Activated CD4-positive, alpha-beta T cell treated with anti-CD3 and anti-CD28 coated beads, Interleukin-2, amount 10 ng/mL, durations not matched to agents 24 days and 14 days (primary cell): ENCODE data around the gene B3GAT2. TPM values are rescaled to one million over a fixed set of nuclear protein-coding genes. Genes with fewer than 3 reads are reported as not detected.

ENCODE experiments used
- DNase-seq: peaks from one replicate; pipeline ENCODE4 v3.0.0; 2022
- H3K27ac Mint-ChIP-seq: one replicate; pipeline ENCODE4 v1.8.0; 2022; ENCODE audit warnings: mild to moderate bottlenecking, mixed read lengths
- H3K27me3 Mint-ChIP-seq: one replicate; pipeline ENCODE4 v1.8.0; 2022; ENCODE audit warnings: mixed read lengths
- H3K36me3 Mint-ChIP-seq: one replicate; pipeline ENCODE4 v1.8.0; 2022; ENCODE audit warnings: low read depth, mild to moderate bottlenecking, mixed read lengths
- H3K4me1 Mint-ChIP-seq: one replicate; pipeline ENCODE4 v1.8.0; 2021; ENCODE audit warnings: mixed read lengths
- H3K4me3 Mint-ChIP-seq: one replicate; pipeline ENCODE4 v1.8.0; 2022; ENCODE audit warnings: mild to moderate bottlenecking, moderate library complexity, mixed read lengths
- H3K9me3 Mint-ChIP-seq: one replicate; pipeline ENCODE4 v1.8.0; 2021; ENCODE audit warnings: mixed read lengths
- intact Hi-C: fragments of 100-400 bp; cut with micrococcal nuclease; formaldehyde crosslinking; loops from one replicate; pipeline ENCODE4 v1.15.1; 2023
- total RNA-seq: library from RNA; stranded (reverse); gene quantifications from 2 replicates; pipeline ENCODE4 v1.2.3, GENCODE V29; 2022

B3GAT2 gene, protein sequence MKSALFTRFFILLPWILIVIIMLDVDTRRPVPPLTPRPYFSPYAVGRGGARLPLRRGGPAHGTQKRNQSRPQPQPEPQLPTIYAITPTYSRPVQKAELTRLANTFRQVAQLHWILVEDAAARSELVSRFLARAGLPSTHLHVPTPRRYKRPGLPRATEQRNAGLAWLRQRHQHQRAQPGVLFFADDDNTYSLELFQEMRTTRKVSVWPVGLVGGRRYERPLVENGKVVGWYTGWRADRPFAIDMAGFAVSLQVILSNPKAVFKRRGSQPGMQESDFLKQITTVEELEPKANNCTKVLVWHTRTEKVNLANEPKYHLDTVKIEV
- 0.05 TPM in 1 of 2 replicates, not detected in the other for total RNA-seq

DNA sequence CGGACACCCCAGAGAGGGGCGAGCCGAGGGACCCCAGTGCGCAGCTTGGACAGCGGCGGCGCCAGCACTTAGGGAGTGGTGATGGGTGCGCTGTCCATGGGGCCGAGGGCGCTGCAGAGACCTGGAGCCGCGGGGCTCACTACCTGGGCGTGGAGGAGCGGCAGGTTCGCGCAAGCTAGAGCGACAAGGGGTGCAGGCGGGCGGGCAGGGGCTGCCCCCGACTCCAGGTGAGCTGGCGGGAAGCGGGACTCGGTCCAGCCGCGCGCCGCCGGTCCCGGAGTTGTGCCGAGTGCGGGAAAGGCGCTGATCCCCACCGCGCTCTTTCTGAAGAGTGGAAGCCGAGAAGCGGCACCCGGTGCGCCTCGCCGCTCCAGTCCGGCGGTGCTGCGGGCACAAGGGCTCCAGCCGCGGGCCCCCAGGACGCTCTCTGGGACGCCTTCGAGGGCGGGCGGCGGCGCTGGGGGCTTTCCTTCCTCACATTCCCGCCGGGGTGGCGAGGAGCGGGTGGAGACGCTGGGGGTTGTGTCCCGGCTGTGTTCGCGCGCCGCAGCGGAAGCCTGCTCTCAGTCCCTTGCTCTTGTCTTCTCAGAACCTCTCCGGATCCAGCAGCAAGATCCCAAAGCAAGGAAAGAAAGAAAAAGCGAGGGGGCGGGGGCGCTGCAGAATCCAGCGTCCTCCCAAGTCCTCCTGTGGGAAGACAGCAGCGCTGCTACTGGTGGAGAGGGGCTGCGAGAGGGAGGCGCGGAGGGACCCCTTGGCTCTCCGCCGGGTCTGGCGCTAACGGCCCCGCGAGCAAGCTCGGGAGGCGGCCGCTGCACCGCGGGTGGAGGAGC, at the start of gene B3GAT2:
Gene B3GAT2, minus strand, starts transcription at position 610 of the 833 bp plus-strand sequence. CDS start 631 bp downstream, outside the sequence.
- Mint-ChIP-seq H3K9me3 (no peaks in the 10 kb centered on the region), H3K4me1 (peaks cover 8% of the 10 kb centered on the region), H3K36me3 (no peaks in the 10 kb centered on the region), H3K4me3 (peak within 1 kb of the TSS; percentile 85), H3K27ac (no peak within 1 kb of the TSS), H3K27me3 (peaks cover 75% of the 10 kb centered on the region)
- intact Hi-C loops: loop anchor here (1.0 to 10.0 kb wide), 4 partner anchors 74 to 652 kb away; partner anchors contain the start of gene COL9A1
- DNase-seq: peak; percentile 62

DNA sequence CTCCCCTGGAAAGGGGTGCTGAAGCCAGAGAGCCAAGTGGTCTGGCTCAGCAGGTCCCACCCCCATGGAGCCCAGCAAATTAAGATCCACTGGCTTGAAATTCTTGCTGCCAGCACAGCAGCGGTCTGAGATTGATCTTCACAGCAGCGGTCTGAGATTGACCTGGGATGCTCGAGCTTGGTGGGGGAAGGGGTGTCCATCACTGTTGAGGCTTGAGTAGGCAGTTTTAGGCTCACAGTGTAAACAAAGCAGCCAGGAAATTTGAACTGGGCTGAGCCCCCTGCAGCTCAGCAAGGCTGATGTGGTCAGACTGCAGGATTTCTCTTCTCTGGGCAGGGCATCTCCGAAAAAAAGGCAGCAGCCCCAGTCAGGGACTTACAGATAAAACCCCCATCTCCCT, 41.3 kb upstream of the B3GAT2 start:
- H3K36me3 Mint-ChIP-seq: no peaks in the 10 kb centered on the region

DNA sequence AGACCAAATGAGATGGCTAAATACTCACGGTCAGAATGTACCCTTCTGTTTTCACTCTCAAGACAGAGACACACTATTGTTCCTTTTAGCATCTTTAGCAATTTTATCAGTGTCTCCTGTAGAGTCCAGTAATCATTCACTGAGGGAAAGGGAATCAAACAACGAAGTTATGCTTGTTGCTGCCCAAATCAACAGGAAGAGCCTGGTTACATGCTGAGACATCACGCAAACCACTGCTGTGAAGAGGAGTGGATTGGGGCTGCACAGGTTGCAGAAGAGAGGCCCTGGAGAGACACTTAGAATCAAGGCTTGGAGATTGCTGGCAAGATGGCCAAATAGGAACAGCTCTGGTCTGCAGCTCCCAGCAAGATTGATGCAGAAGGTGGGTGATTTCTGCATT, 40.5 kb upstream of the B3GAT2 start:
- Mint-ChIP-seq H3K27ac (no peak overlapping the region), H3K4me1 (no peaks in the 10 kb centered on the region), H3K4me3 (no peak overlapping the region), H3K9me3 (no peaks in the 10 kb centered on the region), H3K36me3 (no peaks in the 10 kb centered on the region), H3K27me3 (peaks cover 13% of the 10 kb centered on the region)
- no peak for DNase-seq
- intact Hi-C loops: no loop called here

More for the DNA sequence above, 41.3 kb upstream of the B3GAT2 start:
- Mint-ChIP-seq H3K4me1 (no peaks in the 10 kb centered on the region), H3K4me3 (no peak overlapping the region), H3K9me3 (no peaks in the 10 kb centered on the region), H3K27me3 (peaks cover 13% of the 10 kb centered on the region), H3K27ac (no peak overlapping the region)
- intact Hi-C loops: no loop called here
- no peak for DNase-seq

DNA sequence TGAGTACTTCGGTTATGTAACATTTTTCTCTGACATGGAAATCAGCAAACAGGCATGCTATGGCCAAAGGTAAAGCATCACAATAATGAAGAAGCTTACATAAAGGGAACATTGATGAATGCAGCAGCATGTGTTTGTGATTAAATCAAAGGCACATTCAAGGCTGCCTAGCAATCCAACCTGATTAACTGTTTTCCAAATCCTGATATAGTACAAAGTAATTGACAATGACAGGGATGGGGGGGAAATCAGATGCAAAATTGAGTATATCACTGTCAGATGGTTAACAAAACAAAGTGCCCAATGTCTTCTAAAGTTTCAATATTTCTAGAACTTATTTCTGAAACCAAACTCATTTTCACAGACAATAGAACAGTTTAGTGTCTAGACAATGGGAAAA, 39.2 kb upstream of the B3GAT2 start:
- Mint-ChIP-seq H3K27ac (no peak overlapping the region), H3K36me3 (no peaks in the 10 kb centered on the region), H3K9me3 (no peaks in the 10 kb centered on the region), H3K27me3 (peaks cover 13% of the 10 kb centered on the region), H3K4me3 (no peak overlapping the region), H3K4me1 (no peaks in the 10 kb centered on the region)
- DNase-seq: no peak
- intact Hi-C loops: no loop called here

DNA sequence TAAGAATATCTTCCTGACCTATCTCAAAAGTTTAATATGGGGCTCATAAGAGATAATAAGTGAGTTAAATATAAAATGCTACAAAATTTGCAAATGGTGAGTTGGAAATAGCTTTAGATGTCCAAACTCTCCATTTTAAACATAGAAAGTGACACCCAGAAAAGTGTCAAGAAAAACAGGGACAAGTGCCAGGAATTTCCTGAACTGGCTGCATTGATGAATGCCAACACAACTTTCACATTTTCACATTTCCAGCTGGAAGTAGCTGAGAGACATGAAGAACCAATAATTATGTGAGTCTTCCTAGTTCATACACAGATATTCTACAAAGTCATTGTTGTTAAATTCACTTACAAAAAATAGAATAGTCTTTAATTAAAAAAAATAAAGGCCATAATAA, 38.6 kb upstream of the B3GAT2 start:
- Mint-ChIP-seq H3K36me3 (no peaks in the 10 kb centered on the region), H3K4me1 (no peaks in the 10 kb centered on the region), H3K27ac (no peak overlapping the region), H3K27me3 (peaks cover 13% of the 10 kb centered on the region), H3K4me3 (no peak overlapping the region), H3K9me3 (no peaks in the 10 kb centered on the region)
- DNase-seq: no peak
- intact Hi-C loops: no loop called here

DNA sequence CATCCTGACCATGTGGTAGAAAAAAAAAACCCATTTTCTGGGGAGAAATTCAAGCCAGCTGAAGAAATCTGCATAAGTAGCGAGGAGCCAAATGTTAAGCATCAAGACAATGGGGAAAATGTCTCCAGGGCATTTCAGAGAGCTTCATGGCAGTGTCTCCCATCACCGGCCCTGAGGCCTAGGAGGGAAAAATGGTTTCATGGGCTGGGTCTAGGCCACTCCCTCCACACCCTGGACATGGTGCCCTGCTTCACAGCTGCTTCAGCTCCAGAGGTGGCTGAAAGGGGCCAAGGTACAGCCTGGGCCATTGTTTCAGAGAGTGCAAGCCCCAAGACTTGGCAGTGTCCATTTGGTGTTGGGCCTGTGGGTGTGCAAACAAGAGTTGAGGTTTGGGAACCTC, 34.4 kb upstream of the B3GAT2 start:
- Mint-ChIP-seq H3K4me3 (no peak overlapping the region), H3K4me1 (no peaks in the 10 kb centered on the region), H3K27me3 (peaks cover 13% of the 10 kb centered on the region), H3K36me3 (no peaks in the 10 kb centered on the region), H3K27ac (no peak overlapping the region), H3K9me3 (no peaks in the 10 kb centered on the region)
- DNase-seq: no peak
- intact Hi-C loops: no loop called here

DNA sequence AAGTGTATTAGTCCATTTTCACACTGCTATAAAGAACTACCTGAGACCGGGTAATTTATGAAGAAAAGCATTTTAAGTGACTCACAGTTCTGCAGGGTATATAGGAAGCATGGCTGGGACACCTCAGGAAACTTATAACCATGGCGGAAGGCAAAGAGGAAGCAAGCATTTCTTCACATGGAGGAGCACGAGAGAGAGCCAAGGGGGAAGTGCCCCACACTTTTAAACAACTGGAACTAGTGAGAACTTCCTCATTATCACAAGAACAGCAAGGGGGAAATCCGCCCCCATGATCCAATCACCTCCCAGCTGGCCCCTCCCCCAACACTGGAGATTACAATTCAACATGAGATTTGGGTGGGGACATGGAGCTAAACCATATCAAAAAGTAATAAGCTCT, 28.3 kb upstream of the B3GAT2 start:
- Mint-ChIP-seq H3K4me1 (no peaks in the 10 kb centered on the region), H3K36me3 (no peaks in the 10 kb centered on the region), H3K9me3 (no peaks in the 10 kb centered on the region), H3K27ac (no peak overlapping the region), H3K4me3 (no peak overlapping the region), H3K27me3 (peaks cover 1% of the 10 kb centered on the region)
- intact Hi-C loops: no loop called here
- DNase-seq: no peak

DNA sequence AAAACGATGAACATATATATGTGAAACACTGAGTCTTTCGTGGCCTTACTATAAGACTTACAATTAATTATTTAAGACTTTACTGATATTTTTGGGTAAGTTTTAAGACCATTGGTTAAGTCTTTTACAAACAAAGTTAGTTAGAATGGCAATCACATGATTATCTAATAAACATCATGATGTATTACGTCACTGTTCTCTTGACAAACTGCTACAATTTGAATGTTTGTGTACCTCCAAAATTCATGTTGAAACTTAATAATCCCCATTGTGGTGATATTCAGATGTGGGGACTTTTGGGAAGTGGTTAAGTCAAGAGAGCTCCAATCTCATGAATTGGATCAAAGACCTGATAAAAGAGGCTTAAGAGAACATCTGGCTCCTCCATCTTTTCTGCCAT, 25.9 kb upstream of the B3GAT2 start:
- no peaks in the 10 kb centered on the region for H3K9me3 Mint-ChIP-seq
- intact Hi-C loops: no loop called here
- H3K4me3 Mint-ChIP-seq: no peak overlapping the region
- H3K27ac Mint-ChIP-seq: no peak overlapping the region
- no peaks in the 10 kb centered on the region for H3K36me3 Mint-ChIP-seq
- H3K4me1 Mint-ChIP-seq: no peaks in the 10 kb centered on the region
- H3K27me3 Mint-ChIP-seq: peaks cover 1% of the 10 kb centered on the region
- no peak for DNase-seq

DNA sequence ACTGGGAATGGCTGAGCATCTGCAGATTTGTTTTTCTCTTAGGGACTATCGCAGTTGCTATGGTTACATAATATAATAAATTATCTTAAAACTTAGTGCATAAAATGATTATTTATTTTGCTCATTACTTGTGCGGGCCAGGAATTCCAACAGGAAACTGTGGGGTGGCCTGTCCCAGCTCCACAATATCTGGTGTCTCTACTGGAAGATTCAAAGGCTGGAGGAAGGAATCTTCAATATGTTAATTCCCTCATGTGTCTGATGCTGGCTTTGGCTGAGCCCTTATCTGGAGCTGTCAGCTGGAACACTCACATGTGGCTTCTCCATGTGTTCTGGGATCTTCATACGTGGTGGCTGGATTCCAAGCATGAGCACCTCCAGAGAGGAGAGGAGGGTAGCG, 23.9 kb upstream of the B3GAT2 start:
- DNase-seq: no peak
- Mint-ChIP-seq H3K36me3 (no peaks in the 10 kb centered on the region), H3K4me1 (no peaks in the 10 kb centered on the region), H3K9me3 (no peaks in the 10 kb centered on the region), H3K27me3 (peaks cover 6% of the 10 kb centered on the region), H3K4me3 (no peak overlapping the region), H3K27ac (no peak overlapping the region)
- intact Hi-C loops: no loop called here

DNA sequence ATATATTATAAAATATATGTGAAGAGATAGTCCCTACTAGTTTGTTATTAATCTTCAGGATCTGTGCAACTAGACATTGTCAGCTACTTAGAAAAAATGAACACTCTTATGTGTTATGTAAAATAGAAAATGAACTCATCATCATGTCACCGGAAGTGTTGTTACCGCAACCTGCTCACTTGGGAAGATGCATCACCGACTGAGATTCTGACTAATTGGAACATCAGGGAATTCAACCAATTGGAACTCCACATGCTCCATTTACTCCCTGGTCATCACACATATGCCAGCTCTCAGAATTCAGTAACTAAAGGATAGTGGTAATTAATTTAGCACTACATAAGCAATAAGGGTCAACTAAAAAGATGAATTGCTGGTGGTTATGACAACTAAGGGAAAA, 16.7 kb upstream of the B3GAT2 start:
- H3K27me3 Mint-ChIP-seq: peaks cover 5% of the 10 kb centered on the region
- H3K4me1 Mint-ChIP-seq: no peaks in the 10 kb centered on the region
- DNase-seq: no peak
- no peak overlapping the region for H3K4me3 Mint-ChIP-seq
- no peaks in the 10 kb centered on the region for H3K9me3 Mint-ChIP-seq
- no peak overlapping the region for H3K27ac Mint-ChIP-seq
- no peaks in the 10 kb centered on the region for H3K36me3 Mint-ChIP-seq
- intact Hi-C loops: no loop called here

DNA sequence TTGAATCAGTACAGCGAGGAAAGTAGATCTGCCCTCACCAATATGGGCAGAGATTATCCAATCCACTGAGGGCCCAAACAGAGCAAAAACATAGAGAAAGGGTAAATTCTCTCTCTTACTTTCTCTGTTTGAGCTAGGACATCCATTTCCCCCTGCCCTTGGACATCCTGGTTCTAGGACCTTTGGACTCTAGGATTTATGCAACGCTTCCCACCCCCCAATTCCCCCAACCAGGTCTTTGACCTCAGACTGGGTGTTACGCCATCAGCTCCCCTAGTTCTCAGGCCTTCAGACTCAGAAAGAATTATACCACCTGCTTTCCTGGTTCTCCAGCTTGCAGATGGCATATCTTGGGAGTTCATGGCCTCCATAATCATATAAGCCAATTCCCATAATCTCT, 10.2 kb upstream of the B3GAT2 start:
- Mint-ChIP-seq H3K4me3 (no peak overlapping the region), H3K27me3 (no peaks in the 10 kb centered on the region), H3K9me3 (no peaks in the 10 kb centered on the region), H3K36me3 (no peaks in the 10 kb centered on the region), H3K27ac (no peak overlapping the region), H3K4me1 (no peaks in the 10 kb centered on the region)
- intact Hi-C loops: no loop called here
- DNase-seq: no peak

DNA sequence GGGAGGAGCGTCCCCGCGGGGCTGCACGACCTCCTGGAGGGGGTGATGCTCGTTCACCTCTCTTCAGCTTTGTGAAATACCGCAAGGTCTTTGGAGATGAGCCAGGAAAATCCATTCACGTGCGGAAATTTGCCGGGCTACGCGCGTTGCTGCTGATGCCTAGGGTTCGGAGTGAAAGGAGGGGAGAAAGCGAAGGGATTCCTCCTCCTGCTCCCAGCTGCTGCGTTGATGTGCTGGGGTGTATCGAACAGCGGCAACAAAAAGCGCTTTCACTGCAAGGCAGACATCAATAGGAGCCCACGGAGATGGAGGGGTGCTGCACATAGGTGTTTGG, 391 bp upstream of the B3GAT2 start:
- H3K9me3 Mint-ChIP-seq: no peaks in the 10 kb centered on the region
- H3K4me3 Mint-ChIP-seq: no peak overlapping the region
- no peaks in the 10 kb centered on the region for H3K36me3 Mint-ChIP-seq
- DNase-seq: no peak
- H3K27me3 Mint-ChIP-seq: peaks cover 73% of the 10 kb centered on the region
- intact Hi-C loops: loop anchor here (5.0 to 10.0 kb wide), 3 partner anchors 75 to 652 kb away; partner anchors contain the start of gene COL9A1
- no peak overlapping the region for H3K27ac Mint-ChIP-seq
- peaks cover 8% of the 10 kb centered on the region for H3K4me1 Mint-ChIP-seq

DNA sequence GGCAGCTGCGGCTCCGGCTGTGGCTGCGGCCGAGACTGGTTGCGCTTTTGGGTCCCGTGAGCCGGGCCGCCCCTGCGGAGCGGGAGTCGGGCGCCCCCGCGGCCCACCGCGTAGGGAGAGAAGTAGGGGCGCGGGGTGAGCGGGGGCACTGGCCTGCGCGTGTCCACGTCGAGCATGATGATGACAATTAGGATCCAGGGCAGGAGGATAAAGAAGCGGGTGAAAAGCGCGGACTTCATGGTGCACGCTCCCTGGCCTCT, 739 bp downstream of the B3GAT2 start:
- Mint-ChIP-seq H3K4me1 (peaks cover 8% of the 10 kb centered on the region), H3K9me3 (no peaks in the 10 kb centered on the region), H3K27ac (no peak overlapping the region), H3K36me3 (no peaks in the 10 kb centered on the region), H3K4me3 (peak overlapping the region; percentile 85), H3K27me3 (peaks cover 79% of the 10 kb centered on the region)
- intact Hi-C loops: loop anchor here (1.0 to 10.0 kb wide), 4 partner anchors 74 to 651 kb away; partner anchors contain the start of gene COL9A1
- DNase-seq: no peak

DNA sequence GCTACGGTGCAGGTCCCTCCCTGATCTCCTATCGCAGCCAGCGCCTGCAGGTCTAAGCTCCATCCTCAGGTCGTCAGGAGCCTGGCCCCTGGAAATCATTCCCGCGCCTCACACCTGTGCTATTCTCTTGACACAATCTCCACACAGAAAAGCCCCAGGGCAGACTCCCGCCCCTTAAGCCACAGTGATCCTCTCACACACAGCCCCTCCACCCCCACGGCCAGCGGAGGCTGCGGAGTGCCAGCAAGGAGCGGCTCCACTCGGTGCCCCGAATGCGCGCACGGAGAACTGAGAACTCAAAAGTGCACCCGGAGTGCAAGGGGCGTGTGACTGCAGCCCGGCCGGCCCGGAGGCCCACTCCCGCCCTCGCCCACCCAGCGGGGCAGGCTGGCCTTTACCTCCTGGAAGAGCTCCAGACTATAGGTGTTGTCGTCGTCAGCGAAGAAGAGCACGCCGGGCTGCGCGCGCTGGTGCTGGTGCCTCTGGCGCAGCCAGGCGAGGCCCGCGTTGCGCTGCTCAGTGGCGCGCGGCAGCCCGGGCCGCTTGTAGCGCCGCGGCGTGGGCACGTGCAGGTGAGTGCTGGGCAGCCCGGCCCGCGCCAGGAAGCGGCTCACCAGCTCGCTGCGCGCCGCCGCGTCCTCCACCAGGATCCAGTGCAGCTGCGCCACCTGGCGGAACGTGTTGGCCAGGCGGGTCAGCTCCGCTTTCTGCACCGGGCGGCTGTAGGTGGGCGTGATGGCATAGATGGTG, 1.2 kb downstream of the B3GAT2 start:
- peaks cover 80% of the 10 kb centered on the region for H3K27me3 Mint-ChIP-seq
- peaks cover 8% of the 10 kb centered on the region for H3K4me1 Mint-ChIP-seq
- peak overlapping the region; percentile 85 for H3K4me3 Mint-ChIP-seq
- DNase-seq: peak; percentile 96
- no peak overlapping the region for H3K27ac Mint-ChIP-seq
- H3K36me3 Mint-ChIP-seq: no peaks in the 10 kb centered on the region
- no peaks in the 10 kb centered on the region for H3K9me3 Mint-ChIP-seq
- intact Hi-C loops: loop anchor here (1.0 to 10.0 kb wide), 4 partner anchors 73 to 651 kb away; partner anchors contain the start of gene COL9A1
